K562 (cell line): ENCODE data around the gene FRAT2. TPM values are rescaled to one million over a fixed set of nuclear protein-coding genes. Genes with fewer than 3 reads are reported as not detected.

Experiments used
- ATAC-seq: fragments of 200-7000 bp; cut with Tn5 transposase; 3 replicates; pipeline ENCODE4 v1.9.1; 2020; ENCODE audit warnings: moderate library complexity
- BruUV-seq: library from RNA; stranded (reverse); fragments of 400-500 nt; replicated peaks from 2 replicates; lab custom pipeline; 2021; lab: Mats Ljungman, UMichigan
- CTCF ChIA-PET: fragments of 300-600 bp; formaldehyde crosslinking; extraction: SDS; loops from one replicate; lab custom pipeline; 2021; ENCODE audit warnings: low intra/inter-chr PET ratio; lab: Yijun Ruan, JAX
- POLR2A ChIA-PET: fragments of 300-600, 350-650 bp; sonication (Branson Sonifier 250); formaldehyde crosslinking; extraction: SDS; loops from one replicate; lab custom pipeline; 2021; ENCODE audit warnings: antibody characterized with exemption, inconsistent platforms; lab: Yijun Ruan, JAX
- DNase-seq, 4 experiments: peaks; one replicate each; pipeline versions ENCODE4 v3.0.0 to v3.0.0-alpha.2; 2011 to 2018; ENCODE audit warnings: low spot score in 3 of 4, mixed read lengths in 3 of 4; ENCODE audit errors: extremely low read depth in 1 of 4
- FAIRE-seq: peaks from 2 replicates; lab custom pipeline; 2011; peaks lifted over from hg19 to GRCh38; lab: Jason Lieb, UNC
- H2AFZ ChIP-seq: 2 replicates; pipeline ENCODE4 v1.6.0; 2011; ENCODE audit warnings: low read depth, low read length, control low read depth, inconsistent platforms
- H3K27ac ChIP-seq: fragments of 200-600 bp; 3 replicates; pipeline ENCODE4 v1.8.0; 2011; ENCODE audit warnings: low read depth, mild to moderate bottlenecking, control low read depth, inconsistent platforms, low read length, moderate library complexity, mixed read lengths; ENCODE audit errors: extremely low read depth
- H3K27me3 ChIP-seq, 2 experiments: fragments of 300-600 bp in 1 of 2; 2 replicates in 1 of 2; 3 replicates in 1 of 2; pipeline versions ENCODE4 v1.6.0 to v1.8.0; 2011; ENCODE audit warnings: inconsistent platforms in 2 of 2, low read length in 2 of 2, mild to moderate bottlenecking in 1 of 2, mixed read lengths in 1 of 2, moderate library complexity in 1 of 2; ENCODE audit not compliant: control insufficient read depth in 2 of 2, insufficient read depth in 2 of 2
- H3K36me3 ChIP-seq: fragments of 300-600 bp; 3 replicates; pipeline ENCODE4 v1.8.0; 2011; ENCODE audit warnings: mild to moderate bottlenecking, low read length, inconsistent platforms; ENCODE audit not compliant: control insufficient read depth, insufficient read depth
- H3K4me1 ChIP-seq, 2 experiments: fragments of 200-600 bp in 1 of 2; replicated peaks in 1 of 2; 2 replicates in 1 of 2; 3 replicates in 1 of 2; pipeline versions ENCODE4 v1.5.1 to v1.8.0; 2011; ENCODE audit warnings: inconsistent platforms in 2 of 2, low read length in 2 of 2, mild to moderate bottlenecking in 1 of 2, mixed read lengths in 1 of 2, moderate library complexity in 1 of 2; ENCODE audit not compliant: control insufficient read depth in 2 of 2, insufficient read depth in 2 of 2
- H3K4me2 ChIP-seq: 2 replicates; pipeline ENCODE4 v1.6.1; 2011; ENCODE audit warnings: low read length, control low read depth, inconsistent platforms, mixed read lengths; ENCODE audit not compliant: insufficient read depth
- H3K4me3 ChIP-seq: fragments of 200-600 bp; sonication (generic), shearing (Covaris generic); 2 replicates; pipeline ENCODE4 v1.5.1; 2016; ENCODE audit warnings: control low read depth, inconsistent platforms
- H3K79me2 ChIP-seq: fragments of 200-600 bp; 3 replicates; pipeline ENCODE4 v1.8.0; 2011; ENCODE audit warnings: low read length, inconsistent platforms; ENCODE audit not compliant: control insufficient read depth, insufficient read depth
- H3K9ac ChIP-seq, 2 experiments: 2 replicates each; pipeline versions ENCODE4 v1.6.0 to v1.6.1; 2011; ENCODE audit warnings: low read depth in 2 of 2, low read length in 2 of 2, control low read depth in 1 of 2, inconsistent platforms in 1 of 2, mild to moderate bottlenecking in 1 of 2, mixed read lengths in 1 of 2; ENCODE audit not compliant: insufficient read depth in 1 of 2
- H3K9me1 ChIP-seq: one replicate; pipeline ENCODE4 v1.6.0; 2011; ENCODE audit warnings: inconsistent platforms, mild to moderate bottlenecking, low read length, moderate library complexity; ENCODE audit not compliant: control insufficient read depth, insufficient read depth
- H3K9me3 ChIP-seq: replicated peaks from 2 replicates; pipeline ENCODE4 v1.5.1; 2011; ENCODE audit warnings: low read depth, low read length, inconsistent platforms; ENCODE audit not compliant: control insufficient read depth, insufficient read depth
- H4K20me1 ChIP-seq: replicated peaks from 2 replicates; pipeline ENCODE4 v1.6.1; 2011; ENCODE audit warnings: low read length, inconsistent platforms, mixed read lengths; ENCODE audit not compliant: control insufficient read depth, insufficient read depth
- ARID2 ChIP-seq: fragments of 450-650 bp; IDR thresholded peaks from 2 replicates; pipeline ENCODE4 v1.6.1; 2017; ENCODE audit warnings: antibody characterized with exemption, mild to moderate bottlenecking
- CHCHD3 ChIP-seq: fragments of 250-450 bp; sonication (Bioruptor Pico); IDR thresholded peaks from 2 replicates; pipeline ENCODE4 v2.1.2; 2022; ENCODE audit warnings: mild to moderate bottlenecking
- CTCF ChIP-seq, 3 experiments: IDR thresholded peaks in 2 of 3; conservative IDR thresholded peaks in 1 of 3; 2 replicates each; pipeline ENCODE4 v1.5.1; 2011 to 2012; ENCODE audit warnings: low read length in 3 of 3, mild to moderate bottlenecking in 3 of 3, control low read depth in 2 of 3, improper control_type of control experiment in 1 of 3, inconsistent platforms in 1 of 3, low read depth in 1 of 3, mixed read lengths in 1 of 3, moderate library complexity in 1 of 3; ENCODE audit not compliant: insufficient read depth in 2 of 3
- EP300 ChIP-seq: IDR thresholded peaks from 2 replicates; pipeline ENCODE4 v1.6.1; 2012; ENCODE audit warnings: low read length, improper control_type of control experiment
- KDM5B ChIP-seq: fragments of 200-600 bp; sonication (generic); IDR thresholded peaks from 2 replicates; pipeline ENCODE4 v1.6.1; 2012; ENCODE audit warnings: low read depth, mild to moderate bottlenecking, moderate library complexity, low read length, control low read depth, inconsistent platforms; ENCODE audit not compliant: insufficient replicate concordance
- MAFF ChIP-seq: IDR thresholded peaks from 2 replicates; pipeline ENCODE4 v1.6.1; 2012; ENCODE audit warnings: low read length, improper control_type of control experiment
- SMAD2 ChIP-seq: fragments of 150-350 bp; IDR thresholded peaks from 2 replicates; pipeline ENCODE4 v1.6.1; 2014; ENCODE audit warnings: low read depth, mild to moderate bottlenecking, low read length
- YY1 ChIP-seq, 3 experiments: IDR thresholded peaks; 2 replicates each; pipeline ENCODE4 v1.6.1; 2011; ENCODE audit warnings: low read length in 2 of 3, mild to moderate bottlenecking in 2 of 3, moderate library complexity in 2 of 3, borderline replicate concordance in 1 of 3, control low read depth in 1 of 3, low read depth in 1 of 3; ENCODE audit not compliant: insufficient read depth in 3 of 3, insufficient replicate concordance in 2 of 3, control insufficient read depth in 1 of 3, insufficient read length in 1 of 3; ENCODE audit errors: extremely low read depth in 1 of 3
- ZNF140 ChIP-seq: fragments of 250-450 bp; sonication (Bioruptor Pico); IDR thresholded peaks from 2 replicates; pipeline ENCODE4 v1.8.0; 2021; ENCODE audit warnings: moderate library complexity, mild to moderate bottlenecking, inconsistent platforms
- WGBS: fragments of 100-300 bp; shearing (Covaris generic); methylation state at CpG from one replicate; pipeline ENCODE4 v1.1.6; 2016; ENCODE audit warnings: low coverage, mixed read lengths; ENCODE audit not compliant: insufficient coverage; ENCODE audit errors: missing lambda C conversion rate; 5-methylcytosine and 5-hydroxymethylcytosine counted together
- in situ Hi-C: fragments of 300-500 bp; cut with MboI; formaldehyde crosslinking; loops from 4 replicates; pipeline ENCODE4 v1.15.0; 2018; ENCODE audit warnings: inconsistent platforms, mixed read lengths
- intact Hi-C: fragments of 100-400 bp; cut with micrococcal nuclease; formaldehyde crosslinking; loops from 2 replicates; pipeline ENCODE4 v1.14.2; 2022
- polyA plus RNA-seq, 8 experiments: library from polyadenylated mRNA; depleted of rRNA in 4 of 8; stranded (reverse) in 5 of 8; unstranded in 3 of 8; fragments of >200 nt; fragmentation: Nextera tagmentation in 2 of 8; fragmentation: Illumina TruSeq in 1 of 8; extraction: Ambion mirVana in 2 of 8; extraction: Trizol in 1 of 8; gene quantifications; 2 replicates each; pipeline versions ENCODE4 v1.2.1 to v1.2.3, GENCODE V29; 2011 to 2014; ENCODE audit warnings: inconsistent platforms in 1 of 8, missing spikeins in 1 of 8
- total RNA-seq, 7 experiments: library from RNA; depleted of rRNA in 6 of 7; stranded (reverse); fragments of >200 nt in 6 of 7; fragmentation: Illumina TruSeq in 2 of 7; extraction: Trizol in 2 of 7; gene quantifications; 2 replicates each; pipeline versions ENCODE4 v1.2.1 to v1.2.3, GENCODE V29; 2011 to 2021; ENCODE audit warnings: low replicate concordance in 1 of 7
- TF ChIP-seq, protein P1 (sequence below): sonication (generic); formaldehyde crosslinking; IDR thresholded peaks from 2 replicates; pipeline ENCODE4 v1.8.0; 2023; ENCODE audit warnings: missing genetic modification reagents, mild to moderate bottlenecking, borderline replicate concordance

FRAT2 gene
- total and polyA plus RNA-seq, 9 of the 15 experiments (the other 6 are each of a cell fraction or from before 2014, with no cell fraction given) = 4.3 to 31.7 (median 19.5) TPM

DNA sequence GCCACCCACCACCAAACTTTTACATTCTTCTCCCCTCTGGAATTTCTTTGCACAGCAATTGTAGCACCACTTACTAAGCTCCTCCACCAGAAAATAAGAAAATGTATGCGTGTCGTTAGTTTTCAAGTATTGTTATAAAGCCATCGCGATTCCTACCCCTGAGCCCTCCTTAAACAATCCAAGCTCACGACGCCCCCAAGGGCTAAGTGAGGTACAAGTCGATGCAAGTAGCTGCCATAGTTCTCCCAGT is 1.3 kb downstream of the FRAT2 start:
- peak overlapping the region; percentile 92 for H3K4me2 ChIP-seq
- H3K36me3 ChIP-seq = peaks cover 27% of the 10 kb centered on the region
- intact Hi-C loops (loop anchor here (2.0 to 5.0 kb wide), 2 partner anchors 41 to 54 kb away; partner anchors contain the start of gene ARHGAP19), in situ Hi-C loops (no loop called here)
- peak overlapping the region; percentile 89 to 93 for H3K9ac ChIP-seq
- H3K9me1 ChIP-seq = no peaks in the 10 kb centered on the region
- DNase-seq = peak in 2 of 4 experiments; percentile 38 to 69
- 3% methylated on average over 7 of the region's 7 CpGs for WGBS
- H3K79me2 ChIP-seq = peaks cover 51% of the 10 kb centered on the region
- H2AFZ ChIP-seq = peak overlapping the region; percentile 48
- BruUV-seq = no TSS peak
- CTCF ChIA-PET = interaction anchor here (1.4 kb wide), 1 partner anchor 55 kb away, joined by 3 read pairs; no protein-coding TSS in a partner anchor
- peak overlapping the region; percentile 98 for H3K27ac ChIP-seq
- H3K4me1 ChIP-seq = peaks cover 24 to 36% of the 10 kb centered on the region in 2 experiments
- H3K27me3 ChIP-seq = no peaks in the 10 kb centered on the region
- H4K20me1 ChIP-seq = no peaks in the 10 kb centered on the region
- H3K9me3 ChIP-seq = no peaks in the 10 kb centered on the region
- POLR2A ChIA-PET = interaction anchor here (0.7 to 2.3 kb wide), 11 partner anchors 8 to 260 kb away, joined by 3 to 8 read pairs (median 4); partner anchors contain the start of genes ARHGAP19 and RRP12
- peak; percentile 45 for ATAC-seq
- no peak for FAIRE-seq
- H3K4me3 ChIP-seq = peak overlapping the region; percentile 73
- peak in 1 of 3 experiments; percentile 47 for TF ChIP-seq YY1 (IDR thresholded peaks at IDR 0.05; ENCODE audit: borderline replicate concordance in 1 of 3, control insufficient read depth in 1 of 3, extremely low read depth in 1 of 3, insufficient read depth in 3 of 3, insufficient read length in 1 of 3, insufficient replicate concordance in 2 of 3, low read depth in 1 of 3, low read length in 2 of 3)
- peak; percentile 12 to 30 (median 20); a peak in 2 of 6 replicates for TF ChIP-seq CTCF (IDR thresholded peaks at IDR 0.05 in 2 of 3, conservative IDR thresholded peaks at IDR 0.05 in 1 of 3; ENCODE audit: insufficient read depth in 2 of 3, low read depth in 1 of 3, low read length in 3 of 3)
- TF ChIP-seq, protein P1, sequence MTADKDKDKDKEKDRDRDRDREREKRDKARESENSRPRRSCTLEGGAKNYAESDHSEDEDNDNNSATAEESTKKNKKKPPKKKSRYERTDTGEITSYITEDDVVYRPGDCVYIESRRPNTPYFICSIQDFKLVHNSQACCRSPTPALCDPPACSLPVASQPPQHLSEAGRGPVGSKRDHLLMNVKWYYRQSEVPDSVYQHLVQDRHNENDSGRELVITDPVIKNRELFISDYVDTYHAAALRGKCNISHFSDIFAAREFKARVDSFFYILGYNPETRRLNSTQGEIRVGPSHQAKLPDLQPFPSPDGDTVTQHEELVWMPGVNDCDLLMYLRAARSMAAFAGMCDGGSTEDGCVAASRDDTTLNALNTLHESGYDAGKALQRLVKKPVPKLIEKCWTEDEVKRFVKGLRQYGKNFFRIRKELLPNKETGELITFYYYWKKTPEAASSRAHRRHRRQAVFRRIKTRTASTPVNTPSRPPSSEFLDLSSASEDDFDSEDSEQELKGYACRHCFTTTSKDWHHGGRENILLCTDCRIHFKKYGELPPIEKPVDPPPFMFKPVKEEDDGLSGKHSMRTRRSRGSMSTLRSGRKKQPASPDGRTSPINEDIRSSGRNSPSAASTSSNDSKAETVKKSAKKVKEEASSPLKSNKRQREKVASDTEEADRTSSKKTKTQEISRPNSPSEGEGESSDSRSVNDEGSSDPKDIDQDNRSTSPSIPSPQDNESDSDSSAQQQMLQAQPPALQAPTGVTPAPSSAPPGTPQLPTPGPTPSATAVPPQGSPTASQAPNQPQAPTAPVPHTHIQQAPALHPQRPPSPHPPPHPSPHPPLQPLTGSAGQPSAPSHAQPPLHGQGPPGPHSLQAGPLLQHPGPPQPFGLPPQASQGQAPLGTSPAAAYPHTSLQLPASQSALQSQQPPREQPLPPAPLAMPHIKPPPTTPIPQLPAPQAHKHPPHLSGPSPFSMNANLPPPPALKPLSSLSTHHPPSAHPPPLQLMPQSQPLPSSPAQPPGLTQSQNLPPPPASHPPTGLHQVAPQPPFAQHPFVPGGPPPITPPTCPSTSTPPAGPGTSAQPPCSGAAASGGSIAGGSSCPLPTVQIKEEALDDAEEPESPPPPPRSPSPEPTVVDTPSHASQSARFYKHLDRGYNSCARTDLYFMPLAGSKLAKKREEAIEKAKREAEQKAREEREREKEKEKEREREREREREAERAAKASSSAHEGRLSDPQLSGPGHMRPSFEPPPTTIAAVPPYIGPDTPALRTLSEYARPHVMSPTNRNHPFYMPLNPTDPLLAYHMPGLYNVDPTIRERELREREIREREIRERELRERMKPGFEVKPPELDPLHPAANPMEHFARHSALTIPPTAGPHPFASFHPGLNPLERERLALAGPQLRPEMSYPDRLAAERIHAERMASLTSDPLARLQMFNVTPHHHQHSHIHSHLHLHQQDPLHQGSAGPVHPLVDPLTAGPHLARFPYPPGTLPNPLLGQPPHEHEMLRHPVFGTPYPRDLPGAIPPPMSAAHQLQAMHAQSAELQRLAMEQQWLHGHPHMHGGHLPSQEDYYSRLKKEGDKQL (CRISPR knock-in tag) = no peak
- no peak for TF ChIP-seq CHCHD3 (CRISPR knock-in tag)
- no peak for TF ChIP-seq ZNF140
- TF ChIP-seq EP300 = no peak
- TF ChIP-seq MAFF = no peak
- no peak for TF ChIP-seq SMAD2
- TF ChIP-seq KDM5B = no peak
- TF ChIP-seq ARID2 = no peak
